CD4-positive, alpha-beta T cell (primary cell): ENCODE measurements around the gene KIAA0825. TPM values are rescaled to one million over a fixed set of nuclear protein-coding genes. Genes with fewer than 3 reads are reported as not detected.
A peak's percentile ranks its signal among the peaks of the same experiment; 100 is the strongest.

Source experiments
- ATAC-seq: fragments of 200-7000 bp; cut with Tn5 transposase; one replicate; pipeline ENCODE4 v1.10.0; 2022; ENCODE audit warnings: mild to moderate bottlenecking; ENCODE audit not compliant: poor library complexity
- CTCF ChIA-PET: fragments of 350-600 bp; sonication (Branson Sonifier 250); formaldehyde crosslinking; loops from one replicate; lab custom pipeline; 2021; ENCODE audit warnings: antibody characterized with exemption, inconsistent platforms; lab: Charles Lee
- POLR2A ChIA-PET: fragments of 350-600 bp; sonication (Branson Sonifier 250); formaldehyde crosslinking; loops from one replicate; lab custom pipeline; 2021; ENCODE audit warnings: antibody characterized with exemption, inconsistent platforms; lab: Charles Lee
- DNase-seq, 14 experiments: peaks; one replicate each; pipeline ENCODE4 v3.0.0-alpha.2; 2013 to 2020; ENCODE audit warnings: mixed read lengths in 2 of 14
- H3K27ac ChIP-seq, 2 donors: one replicate each; pipeline versions ENCODE4 v1.5.1 to v1.7.0; 2013; ENCODE audit warnings: low read length in 2 of 2, low read depth in 1 of 2, mild to moderate bottlenecking in 1 of 2
- H3K27me3 ChIP-seq, 2 experiments: 1 replicate in 1 of 2; 2 replicates in 1 of 2; pipeline versions ENCODE4 v1.6.1 to v1.7.0; 2013; ENCODE audit warnings: low read length in 2 of 2, control low read depth in 1 of 2, mild to moderate bottlenecking in 1 of 2, moderate library complexity in 1 of 2; ENCODE audit not compliant: insufficient read depth in 2 of 2, control insufficient read depth in 1 of 2
- H3K36me3 ChIP-seq: one replicate; pipeline ENCODE4 v1.6.1; 2013; ENCODE audit warnings: low read length, control low read depth; ENCODE audit not compliant: insufficient read depth
- H3K4me1 ChIP-seq: one replicate; pipeline ENCODE4 v1.6.1; 2013; ENCODE audit warnings: low read length, control low read depth; ENCODE audit not compliant: insufficient read depth
- H3K4me3 ChIP-seq: one replicate; pipeline ENCODE4 v1.5.1; 2013; ENCODE audit warnings: mild to moderate bottlenecking, low read length, moderate library complexity
- H3K9me3 ChIP-seq, 2 experiments: 1 replicate in 1 of 2; 2 replicates in 1 of 2; pipeline versions ENCODE4 v1.6.1 to v1.7.0; 2013; ENCODE audit warnings: low read length in 2 of 2, mild to moderate bottlenecking in 2 of 2, control low read depth in 1 of 2, moderate library complexity in 1 of 2; ENCODE audit not compliant: control insufficient read depth in 1 of 2, insufficient read depth in 1 of 2
- H3K27ac Mint-ChIP-seq: one replicate; pipeline ENCODE4 v1.8.0; 2020; ENCODE audit warnings: mixed read lengths
- H3K27me3 Mint-ChIP-seq: one replicate; pipeline ENCODE4 v1.8.0; 2021; ENCODE audit warnings: mixed read lengths
- H3K36me3 Mint-ChIP-seq: one replicate; pipeline ENCODE4 v1.8.0; 2021; ENCODE audit warnings: low read depth, mixed read lengths
- H3K4me1 Mint-ChIP-seq: one replicate; pipeline ENCODE4 v1.8.0; 2021; ENCODE audit warnings: low read depth, mixed read lengths
- H3K4me3 Mint-ChIP-seq: one replicate; pipeline ENCODE4 v1.8.0; 2020; ENCODE audit warnings: mild to moderate bottlenecking, mixed read lengths
- H3K9me3 Mint-ChIP-seq: one replicate; pipeline ENCODE4 v1.8.0; 2020; ENCODE audit warnings: mixed read lengths
- intact Hi-C, 2 experiments: fragments of 100-400 bp; cut with DNase I in 1 of 2; cut with micrococcal nuclease in 1 of 2; formaldehyde crosslinking; loops; one replicate each; pipeline versions ENCODE4 v1.15.1 to v1.9.0; 2023 to 2025; cut with DNase I, micrococcal nuclease
- total RNA-seq, 174 experiments: library from RNA in 2 of 174; stranded (reverse) in 2 of 174; gene quantifications; one replicate each; pipeline ENCODE4 v1.2.3 and lab custom pipeline; 2021 to 2026
- TF ChIP-seq, protein P1 (sequence below): fragments of 200-600 bp; IDR thresholded peaks from one replicate; pipeline ENCODE4 v1.8.0; 2022; ENCODE audit warnings: antibody characterized with exemption, mild to moderate bottlenecking

Gene KIAA0825
- total RNA-seq, 2 experiments from 2014 or later, result 1.5 to 1.6 TPM

DNA sequence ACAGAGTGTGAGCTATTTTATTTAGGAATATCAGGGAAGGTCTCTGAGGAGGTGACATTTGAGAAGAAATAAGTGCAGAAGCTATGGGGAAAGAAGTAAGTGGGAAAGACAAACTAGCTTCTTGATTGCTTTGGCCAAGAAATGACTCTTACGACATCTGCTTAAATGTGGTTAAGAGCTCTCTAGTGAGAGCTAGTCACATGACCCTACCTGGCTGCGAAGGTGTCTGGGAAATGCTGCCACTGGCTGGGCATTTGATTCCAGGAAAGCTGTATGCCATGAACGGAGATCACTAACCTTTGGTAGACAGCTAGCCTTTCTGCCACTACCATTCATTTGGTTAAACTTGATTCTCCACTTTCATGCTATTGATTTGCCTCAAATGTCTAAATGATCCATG is 80.1 kb downstream of the KIAA0825 start:
- H3K4me1 Mint-ChIP-seq, result no peaks in the 10 kb centered on the region
- H3K9me3 Mint-ChIP-seq, result peaks cover 2% of the 10 kb centered on the region
- CTCF ChIA-PET, result no interaction called here
- H3K27me3 Mint-ChIP-seq, result no peaks in the 10 kb centered on the region
- no peak overlapping the region for H3K27ac Mint-ChIP-seq
- H3K27ac ChIP-seq, result no peak overlapping the region
- intact Hi-C loops, result no loop called here
- POLR2A ChIA-PET, result no interaction called here
- H3K27me3 ChIP-seq, result no peaks in the 10 kb centered on the region
- H3K36me3 Mint-ChIP-seq, result peaks cover 30% of the 10 kb centered on the region
- no peaks in the 10 kb centered on the region for H3K36me3 ChIP-seq
- DNase-seq, result no peak
- TF ChIP-seq, protein P1, sequence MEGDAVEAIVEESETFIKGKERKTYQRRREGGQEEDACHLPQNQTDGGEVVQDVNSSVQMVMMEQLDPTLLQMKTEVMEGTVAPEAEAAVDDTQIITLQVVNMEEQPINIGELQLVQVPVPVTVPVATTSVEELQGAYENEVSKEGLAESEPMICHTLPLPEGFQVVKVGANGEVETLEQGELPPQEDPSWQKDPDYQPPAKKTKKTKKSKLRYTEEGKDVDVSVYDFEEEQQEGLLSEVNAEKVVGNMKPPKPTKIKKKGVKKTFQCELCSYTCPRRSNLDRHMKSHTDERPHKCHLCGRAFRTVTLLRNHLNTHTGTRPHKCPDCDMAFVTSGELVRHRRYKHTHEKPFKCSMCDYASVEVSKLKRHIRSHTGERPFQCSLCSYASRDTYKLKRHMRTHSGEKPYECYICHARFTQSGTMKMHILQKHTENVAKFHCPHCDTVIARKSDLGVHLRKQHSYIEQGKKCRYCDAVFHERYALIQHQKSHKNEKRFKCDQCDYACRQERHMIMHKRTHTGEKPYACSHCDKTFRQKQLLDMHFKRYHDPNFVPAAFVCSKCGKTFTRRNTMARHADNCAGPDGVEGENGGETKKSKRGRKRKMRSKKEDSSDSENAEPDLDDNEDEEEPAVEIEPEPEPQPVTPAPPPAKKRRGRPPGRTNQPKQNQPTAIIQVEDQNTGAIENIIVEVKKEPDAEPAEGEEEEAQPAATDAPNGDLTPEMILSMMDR, result no peak
- H3K9me3 ChIP-seq, result peaks cover 0 to 4% of the 10 kb centered on the region in 2 experiments
- H3K4me3 Mint-ChIP-seq, result no peak overlapping the region
- H3K4me1 ChIP-seq, result no peaks in the 10 kb centered on the region
- no peak for ATAC-seq
- no peak overlapping the region for H3K4me3 ChIP-seq

DNA sequence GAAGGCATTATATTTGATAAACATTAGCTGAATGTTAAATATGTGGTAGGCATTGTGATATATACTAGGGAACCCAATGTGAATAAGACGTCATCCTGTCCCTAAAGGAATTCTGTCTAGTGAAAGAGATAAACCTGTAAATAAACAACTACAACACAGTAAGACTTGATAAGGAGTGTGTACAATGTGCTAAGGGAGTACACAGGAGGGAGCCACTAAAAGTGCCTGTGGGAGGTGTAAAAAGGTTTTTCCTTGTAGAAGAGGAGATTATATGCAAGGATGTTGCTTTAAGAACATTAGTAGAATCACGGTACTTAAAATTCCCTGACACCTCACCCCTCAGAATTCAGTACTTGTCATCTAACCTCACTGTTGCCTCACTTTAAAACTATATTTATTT is 91.7 kb downstream of the KIAA0825 start:
- ATAC-seq (no peak), DNase-seq (no peak)
- H3K9me3 Mint-ChIP-seq, result no peaks in the 10 kb centered on the region
- ChIA-PET POLR2A (no interaction called here), CTCF (interaction anchor here (1.1 kb wide), 1 partner anchor 211 kb away, joined by 3 read pairs; no protein-coding TSS in a partner anchor)
- no peaks in the 10 kb centered on the region for H3K36me3 ChIP-seq
- no peak overlapping the region for H3K27ac ChIP-seq
- H3K4me3 Mint-ChIP-seq, result no peak overlapping the region
- no peaks in the 10 kb centered on the region for H3K4me1 ChIP-seq
- intact Hi-C loops, result loop anchor here (2.0 to 5.0 kb wide), 3 partner anchors 91 to 210 kb away; partner anchors contain the start of genes KIAA0825 (in 1 of the 2) and SLF1 (in 1 of the 2)
- H3K27me3 ChIP-seq, result no peaks in the 10 kb centered on the region
- no peaks in the 10 kb centered on the region for H3K36me3 Mint-ChIP-seq
- H3K9me3 ChIP-seq, result no peaks in the 10 kb centered on the region
- no peaks in the 10 kb centered on the region for H3K4me1 Mint-ChIP-seq
- H3K4me3 ChIP-seq, result no peak overlapping the region
- H3K27ac Mint-ChIP-seq, result no peak overlapping the region
- H3K27me3 Mint-ChIP-seq, result no peaks in the 10 kb centered on the region
- TF ChIP-seq, protein P1, result no peak

DNA sequence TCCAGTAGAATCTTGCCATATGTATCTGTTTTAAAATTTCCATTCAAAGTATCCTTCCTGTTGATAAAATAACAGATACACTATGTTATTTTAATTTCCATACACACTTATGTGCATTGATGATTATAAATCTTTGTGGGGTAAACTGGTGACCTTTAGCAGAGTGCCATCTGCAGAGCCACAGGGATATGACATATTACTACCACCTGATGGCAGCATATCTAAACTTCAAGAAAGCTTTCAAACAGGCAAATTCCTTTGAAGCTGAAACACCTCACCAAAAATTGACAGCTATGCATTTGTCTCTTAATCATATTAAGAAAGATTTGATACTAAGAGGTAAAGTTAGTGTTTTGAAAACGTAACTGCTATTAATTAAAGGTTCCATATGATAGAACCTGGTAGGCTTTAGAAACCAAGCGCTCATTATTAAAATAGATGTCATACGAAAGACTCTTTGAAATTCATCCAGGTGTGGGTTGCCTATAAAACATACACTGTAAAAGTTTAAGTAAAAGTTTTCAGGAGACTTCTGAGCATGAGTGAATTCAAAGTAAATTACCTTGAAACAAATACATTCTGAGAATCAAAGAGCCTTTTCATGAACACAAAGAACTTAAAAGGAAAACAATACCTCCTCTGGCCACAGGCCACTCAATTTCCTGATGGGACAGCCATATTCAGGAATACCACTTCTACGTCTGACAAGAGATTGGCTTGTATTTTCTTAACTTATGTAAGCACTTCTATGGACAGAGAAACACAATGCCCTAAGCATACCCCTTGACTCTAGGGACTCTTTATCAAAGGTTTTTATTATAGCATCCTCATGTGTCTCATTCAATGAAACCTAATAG is 93.3 kb downstream of the KIAA0825 start:
- H3K36me3 Mint-ChIP-seq, result no peaks in the 10 kb centered on the region
- H3K27ac Mint-ChIP-seq, result no peak overlapping the region
- no peak overlapping the region for H3K4me3 Mint-ChIP-seq
- no peaks in the 10 kb centered on the region for H3K27me3 Mint-ChIP-seq
- Histone ChIP-seq H3K27me3 (no peaks in the 10 kb centered on the region), H3K27ac (no peak overlapping the region), H3K4me3 (no peak overlapping the region), H3K4me1 (no peaks in the 10 kb centered on the region), H3K9me3 (no peaks in the 10 kb centered on the region), H3K36me3 (no peaks in the 10 kb centered on the region)
- TF ChIP-seq, protein P1, result peak; percentile 65
- CTCF ChIA-PET, result interaction anchor here (0.6 to 2.1 kb wide), 5 partner anchors 30 to 325 kb away, joined by 3 to 10 read pairs (median 3); partner anchors contain the start of genes KIAA0825 and SLF1
- no peak for ATAC-seq
- POLR2A ChIA-PET, result no interaction called here
- no peaks in the 10 kb centered on the region for H3K9me3 Mint-ChIP-seq
- intact Hi-C loops, result loop anchor here (1.0 to 5.0 kb wide), 6 partner anchors 92 to 326 kb away; partner anchors contain the start of genes KIAA0825 (in 1 of the 2) and SLF1 (in 1 of the 2)
- DNase-seq, result peak in 4 of 14 experiments; percentile 15 to 70 (median 64)
- no peaks in the 10 kb centered on the region for H3K4me1 Mint-ChIP-seq
